Naive B cell (primary cell): ENCODE data around the gene MAD2L1BP. TPM values are rescaled to one million over a fixed set of nuclear protein-coding genes. Genes with fewer than 3 reads are reported as not detected.
A peak's percentile ranks its signal among the peaks of the same experiment; 100 is the strongest.
"Not testable (repeated sequence)": the region's sequence is repeated elsewhere in the genome, so short reads cannot be mapped to it uniquely, and the experiment has no call there.

Experiments used
- ATAC-seq, 2 donors: fragments of 150-1000 bp; cut with Tn5 transposase; 2 replicates each; pipeline ENCODE4 v1.10.0; 2021; ENCODE audit warnings: low read depth in 2 of 2, mild to moderate bottlenecking in 2 of 2, moderate library complexity in 2 of 2
- DNase-seq: peaks from one replicate; pipeline ENCODE4 v3.0.0; 2022
- H3K27ac Mint-ChIP-seq, 6 donors: one replicate each; pipeline ENCODE4 v1.8.0; 2020 to 2022; ENCODE audit warnings: mild to moderate bottlenecking in 6 of 6, mixed read lengths in 6 of 6, moderate library complexity in 5 of 6, inconsistent platforms in 2 of 6
- H3K27me3 Mint-ChIP-seq, 3 donors: one replicate each; pipeline ENCODE4 v1.8.0; 2021 to 2022; ENCODE audit warnings: mixed read lengths in 3 of 3, mild to moderate bottlenecking in 1 of 3
- H3K36me3 Mint-ChIP-seq, 2 donors: one replicate each; pipeline ENCODE4 v1.8.0; 2020 to 2022; ENCODE audit warnings: mixed read lengths in 2 of 2, inconsistent platforms in 1 of 2, mild to moderate bottlenecking in 1 of 2
- H3K4me1 Mint-ChIP-seq, 3 donors: one replicate each; pipeline ENCODE4 v1.8.0; 2020 to 2022; ENCODE audit warnings: mixed read lengths in 3 of 3, inconsistent platforms in 1 of 3, mild to moderate bottlenecking in 1 of 3, moderate library complexity in 1 of 3
- H3K4me3 Mint-ChIP-seq, 8 donors: one replicate each; pipeline ENCODE4 v1.8.0; 2020 to 2022; ENCODE audit warnings: mild to moderate bottlenecking in 8 of 8, mixed read lengths in 8 of 8, moderate library complexity in 8 of 8, inconsistent platforms in 2 of 8
- H3K9me3 Mint-ChIP-seq, 7 donors: one replicate each; pipeline ENCODE4 v1.8.0; 2020 to 2022; ENCODE audit warnings: mixed read lengths in 7 of 7, mild to moderate bottlenecking in 5 of 7, inconsistent platforms in 2 of 7, moderate library complexity in 1 of 7
- polyA plus RNA-seq, 6 donors: library from polyadenylated mRNA; unstranded; fragments of 300-500 nt; fragmentation: Illumina TruSeq; gene quantifications; one replicate each; pipeline ENCODE4 v1.2.3, GENCODE V29; 2021; ENCODE audit warnings: low read depth in 6 of 6

Gene MAD2L1BP, protein sequence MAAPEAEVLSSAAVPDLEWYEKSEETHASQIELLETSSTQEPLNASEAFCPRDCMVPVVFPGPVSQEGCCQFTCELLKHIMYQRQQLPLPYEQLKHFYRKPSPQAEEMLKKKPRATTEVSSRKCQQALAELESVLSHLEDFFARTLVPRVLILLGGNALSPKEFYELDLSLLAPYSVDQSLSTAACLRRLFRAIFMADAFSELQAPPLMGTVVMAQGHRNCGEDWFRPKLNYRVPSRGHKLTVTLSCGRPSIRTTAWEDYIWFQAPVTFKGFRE
- polyA plus RNA-seq, result 10 to 100 TPM; 21.3 to 31.4 (median 27.9) TPM

DNA sequence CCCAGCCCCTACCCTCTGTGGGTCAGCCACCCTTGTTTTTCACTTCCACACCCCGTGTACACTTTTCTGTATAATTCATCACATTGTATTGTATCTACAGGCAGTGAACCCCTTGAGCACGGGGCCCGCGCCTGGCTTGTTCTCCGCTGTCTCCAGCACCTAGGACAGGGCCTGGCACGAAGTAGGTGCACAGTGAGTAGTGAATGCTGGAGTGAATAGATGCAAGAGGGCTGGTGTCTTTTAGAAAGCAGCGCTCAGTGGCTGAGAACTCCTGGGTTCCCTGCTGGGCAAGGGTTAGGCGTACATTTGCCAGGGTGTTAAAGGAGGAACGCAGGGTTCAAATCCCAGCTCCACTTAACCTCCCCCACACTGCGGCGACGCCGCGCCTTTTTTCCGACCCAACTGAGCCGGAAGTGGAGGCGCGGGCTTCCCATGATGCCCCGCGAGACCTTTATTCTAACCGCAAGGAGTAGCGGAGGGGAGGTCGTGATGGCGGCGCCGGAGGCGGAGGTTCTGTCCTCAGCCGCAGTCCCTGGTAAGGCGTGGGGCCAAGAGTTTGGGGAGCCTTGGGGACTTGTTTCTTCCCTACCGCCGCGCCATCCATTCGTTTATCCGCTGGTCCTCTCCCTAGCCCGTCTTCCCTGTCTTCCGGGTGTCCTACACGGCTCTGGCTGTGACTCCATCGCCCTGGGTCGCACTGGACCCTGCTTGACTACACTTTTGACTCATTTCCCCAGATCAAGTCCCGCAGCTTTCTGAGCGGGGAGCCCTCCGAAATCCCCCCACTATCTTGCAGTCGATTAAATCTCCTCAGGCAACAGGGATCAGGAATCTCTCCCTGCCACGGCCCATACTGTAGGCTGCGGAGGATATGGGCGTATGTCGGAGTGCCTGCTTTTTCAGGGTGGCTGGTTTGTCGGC is at the start of gene MAD2L1BP:
Gene MAD2L1BP (plus strand): TSS at position 454 of the 921 bp plus-strand sequence. CDS start 36 bp downstream, at position 490.
- Mint-ChIP-seq H3K4me3 (peak within 1 kb of the TSS; percentile 91 to 99 (median 98)), H3K4me1 (peaks cover 36 to 64% (median 43%) of the 10 kb centered on the region in 3 donors), H3K9me3 (no peaks in the 10 kb centered on the region)

DNA sequence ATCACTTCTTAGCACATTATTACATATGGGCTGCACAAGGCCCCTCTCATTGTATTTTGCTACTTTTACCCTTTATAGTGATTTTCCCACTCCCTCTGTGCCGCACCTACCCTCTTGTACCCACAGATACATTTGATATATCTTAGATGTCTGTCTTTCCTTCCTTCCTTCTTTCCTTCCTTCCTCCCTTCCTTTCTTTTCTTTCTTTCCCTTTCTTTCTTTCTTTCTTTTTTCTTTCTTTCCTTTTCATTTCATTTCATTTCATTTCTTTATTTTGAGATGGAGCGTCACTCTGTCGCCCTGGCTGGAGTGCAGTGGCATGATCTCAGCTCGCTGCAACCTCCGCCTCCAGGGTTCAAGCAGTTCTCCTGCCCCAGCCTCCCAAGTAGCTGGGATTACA is 47.4 kb upstream of the MAD2L1BP start:
- H3K36me3 Mint-ChIP-seq, result peaks cover 8 to 17% of the 10 kb centered on the region in 2 donors

More for the DNA sequence above, at the start of gene MAD2L1BP:
- H3K27me3 Mint-ChIP-seq, result no peaks in the 10 kb centered on the region
- peaks cover 4 to 16% of the 10 kb centered on the region in 2 donors for H3K36me3 Mint-ChIP-seq
- peak within 1 kb of the TSS; percentile 94 to 97 (median 96) for H3K27ac Mint-ChIP-seq
- ATAC-seq (peak; percentile 92 to 93), DNase-seq (peak; percentile 81)

DNA sequence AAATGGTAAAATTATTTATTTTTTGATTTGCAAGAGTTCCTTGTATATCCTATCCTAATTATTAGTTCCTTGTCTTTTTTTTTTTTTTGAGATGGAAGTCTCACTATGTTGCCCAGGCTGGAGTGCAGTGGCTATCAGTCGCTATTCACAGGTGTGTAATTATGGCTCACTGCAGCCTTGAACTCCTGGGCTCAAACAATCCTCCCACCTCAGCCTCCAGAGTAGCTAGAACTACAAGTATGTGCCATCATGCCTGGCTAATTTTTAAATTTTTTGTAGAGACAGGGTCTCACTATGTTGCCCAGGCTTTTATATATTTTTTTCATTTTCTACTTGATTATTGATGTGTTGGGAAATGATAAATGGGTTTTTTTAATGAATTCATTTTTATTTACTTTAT is 46.1 kb upstream of the MAD2L1BP start:
- H3K27me3 Mint-ChIP-seq, H3K9me3 Mint-ChIP-seq, DNase-seq, H3K27ac Mint-ChIP-seq, H3K4me1 Mint-ChIP-seq, ATAC-seq, H3K4me3 Mint-ChIP-seq: not testable (repeated sequence)
- H3K36me3 Mint-ChIP-seq, result peaks cover 0 to 11% of the 10 kb centered on the region in 2 donors

More for the DNA sequence above, 47.4 kb upstream of the MAD2L1BP start:
- no peaks in the 10 kb centered on the region for H3K27me3 Mint-ChIP-seq
- ATAC-seq, result no peak
- peak overlapping the region in 1 of 6 donors; percentile 60 for H3K27ac Mint-ChIP-seq
- H3K9me3 Mint-ChIP-seq, result no peaks in the 10 kb centered on the region
- DNase-seq, result no peak
- no peak overlapping the region for H3K4me3 Mint-ChIP-seq
- peaks cover 4 to 15% (median 4%) of the 10 kb centered on the region in 3 donors for H3K4me1 Mint-ChIP-seq

DNA sequence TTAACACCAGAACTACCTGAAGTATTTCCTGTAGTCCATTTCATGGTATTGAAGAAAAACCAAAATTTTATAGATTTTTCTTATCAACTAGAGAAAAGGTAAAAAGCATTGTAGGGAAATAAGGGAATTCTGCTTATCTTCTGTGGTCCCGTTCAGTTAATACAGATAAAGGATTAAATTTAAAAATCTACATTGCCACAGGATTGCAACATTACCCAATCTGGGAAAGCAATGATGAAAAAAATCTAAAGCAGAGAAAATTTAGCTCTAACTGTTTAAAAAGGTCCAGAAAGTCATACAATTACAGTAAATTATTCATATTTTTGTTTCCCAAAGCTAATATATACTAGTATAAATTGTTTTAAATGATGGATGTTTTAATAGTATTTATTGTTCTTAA is 41.7 kb upstream of the MAD2L1BP start:
- no peaks in the 10 kb centered on the region for H3K9me3 Mint-ChIP-seq

DNA sequence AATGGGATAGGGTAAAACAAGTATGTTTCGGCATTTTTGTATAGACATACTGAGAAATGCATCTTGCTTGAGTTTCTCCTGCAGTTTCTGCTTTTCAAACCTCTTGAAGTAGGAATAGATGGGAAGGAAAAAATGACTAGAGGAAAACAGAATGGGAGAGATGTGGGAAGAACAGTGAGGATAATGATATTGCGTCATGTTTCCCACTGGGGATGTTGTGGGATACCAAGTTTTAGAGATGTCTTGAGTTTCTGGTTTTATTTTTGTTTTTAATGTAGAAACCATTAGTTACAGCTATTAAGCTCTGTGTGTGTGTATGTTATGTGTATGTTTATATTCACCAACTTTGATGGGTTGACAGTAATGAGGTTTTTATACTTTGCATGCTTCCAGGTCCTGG is 35.0 kb upstream of the MAD2L1BP start:
- no peaks in the 10 kb centered on the region for H3K9me3 Mint-ChIP-seq

More for the DNA sequence above, 41.7 kb upstream of the MAD2L1BP start:
- no peak overlapping the region for H3K27ac Mint-ChIP-seq
- no peak for DNase-seq
- peaks cover 6 to 8% of the 10 kb centered on the region in 2 donors for H3K36me3 Mint-ChIP-seq
- no peak for ATAC-seq
- H3K4me1 Mint-ChIP-seq, result peaks cover 0 to 4% (median 4%) of the 10 kb centered on the region in 3 donors
- no peak overlapping the region for H3K4me3 Mint-ChIP-seq
- no peaks in the 10 kb centered on the region for H3K27me3 Mint-ChIP-seq

DNA sequence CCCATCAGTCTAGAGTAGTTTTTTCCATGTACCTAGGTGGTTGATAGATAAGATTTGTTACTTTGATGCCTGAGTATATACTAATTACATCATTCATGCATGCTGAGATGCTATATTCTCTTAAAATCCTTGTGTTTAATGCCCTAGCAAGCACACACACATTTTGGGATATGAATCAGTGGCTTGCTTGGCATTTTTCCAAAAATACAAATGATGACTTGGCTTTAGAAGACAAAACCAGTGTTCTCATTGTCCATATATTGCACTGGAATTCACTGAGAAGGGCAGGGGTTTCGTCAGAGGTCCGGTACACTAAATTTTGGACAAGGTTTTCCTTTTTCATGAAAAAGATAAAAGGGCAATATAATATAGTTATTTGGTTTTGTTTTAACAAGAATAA is 31.5 kb upstream of the MAD2L1BP start:
- peaks cover 14 to 36% of the 10 kb centered on the region in 2 donors for H3K36me3 Mint-ChIP-seq
- H3K4me1 Mint-ChIP-seq, result peaks cover 15 to 17% (median 16%) of the 10 kb centered on the region in 3 donors
- ATAC-seq, result no peak
- H3K27ac Mint-ChIP-seq, result peak overlapping the region in 1 of 6 donors; percentile 16
- no peaks in the 10 kb centered on the region for H3K9me3 Mint-ChIP-seq
- no peak overlapping the region for H3K4me3 Mint-ChIP-seq
- DNase-seq, result no peak
- no peaks in the 10 kb centered on the region for H3K27me3 Mint-ChIP-seq

More for the DNA sequence above, 35.0 kb upstream of the MAD2L1BP start:
- Mint-ChIP-seq H3K4me1 (peaks cover 0 to 8% (median 5%) of the 10 kb centered on the region in 3 donors), H3K27me3 (no peaks in the 10 kb centered on the region), H3K36me3 (peaks cover 11 to 36% of the 10 kb centered on the region in 2 donors), H3K4me3 (no peak overlapping the region), H3K27ac (peak overlapping the region in 2 of 6 donors; percentile 19 to 51)
- DNase-seq (no peak), ATAC-seq (no peak)

DNA sequence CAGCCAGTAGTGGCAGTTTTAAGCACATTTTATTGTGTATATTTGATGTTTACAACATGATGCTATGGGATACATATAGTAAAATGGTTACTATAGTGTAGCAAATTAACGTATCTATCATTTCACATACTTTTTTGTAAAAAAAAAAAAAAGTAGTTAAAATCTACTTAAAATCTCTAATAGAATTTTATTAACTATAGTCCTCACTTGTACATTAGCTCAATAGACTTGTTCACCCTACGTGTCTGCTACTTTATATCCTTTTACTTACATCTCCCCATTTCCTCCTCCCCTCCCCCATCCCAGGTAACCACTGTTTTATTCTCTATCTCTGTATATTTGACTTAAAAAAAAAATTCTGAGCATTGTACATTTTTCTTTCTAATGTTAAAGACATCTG is 29.6 kb upstream of the MAD2L1BP start:
- H3K27me3 Mint-ChIP-seq, result no peaks in the 10 kb centered on the region
- peaks cover 14 to 34% of the 10 kb centered on the region in 2 donors for H3K36me3 Mint-ChIP-seq
- no peak for DNase-seq
- H3K9me3 Mint-ChIP-seq, result no peaks in the 10 kb centered on the region
- H3K4me1 Mint-ChIP-seq, result peaks cover 16 to 18% (median 17%) of the 10 kb centered on the region in 3 donors
- no peak overlapping the region for H3K4me3 Mint-ChIP-seq
- no peak for ATAC-seq
- peak overlapping the region in 2 of 6 donors; percentile 10 to 53 for H3K27ac Mint-ChIP-seq

DNA sequence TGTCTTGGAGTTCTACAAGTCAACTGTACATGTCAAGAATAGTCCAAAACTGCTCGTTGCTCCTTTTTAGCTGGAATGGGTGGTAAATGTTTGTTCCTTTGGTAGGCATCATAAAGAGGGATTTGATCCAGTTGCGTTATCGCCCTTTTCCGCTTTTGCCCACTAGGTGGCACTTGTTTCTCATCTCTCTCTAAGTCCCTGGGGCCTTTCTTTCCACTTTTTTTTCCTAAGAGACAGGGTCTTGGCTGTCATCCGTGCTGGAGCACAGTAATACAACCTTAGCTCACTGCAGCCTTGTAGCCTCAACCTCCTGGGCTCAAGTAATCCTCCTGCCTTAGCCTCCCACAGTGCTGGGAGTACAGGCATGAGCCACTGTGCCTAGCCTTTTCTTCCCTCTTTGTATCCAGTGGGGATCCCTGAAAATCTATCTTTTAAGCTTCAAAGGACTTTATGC is 27.3 kb upstream of the MAD2L1BP start:
- peak; percentile 26 for DNase-seq
- peaks cover 9 to 28% of the 10 kb centered on the region in 2 donors for H3K36me3 Mint-ChIP-seq
- H3K4me1 Mint-ChIP-seq, result peaks cover 15 to 17% (median 16%) of the 10 kb centered on the region in 3 donors
- H3K27me3 Mint-ChIP-seq, result no peaks in the 10 kb centered on the region
- no peaks in the 10 kb centered on the region for H3K9me3 Mint-ChIP-seq
- H3K4me3 Mint-ChIP-seq, result no peak overlapping the region
- peak overlapping the region in 4 of 6 donors; percentile 3 to 88 (median 67) for H3K27ac Mint-ChIP-seq
- ATAC-seq, result peak in 1 of 2 donors; percentile 53

DNA sequence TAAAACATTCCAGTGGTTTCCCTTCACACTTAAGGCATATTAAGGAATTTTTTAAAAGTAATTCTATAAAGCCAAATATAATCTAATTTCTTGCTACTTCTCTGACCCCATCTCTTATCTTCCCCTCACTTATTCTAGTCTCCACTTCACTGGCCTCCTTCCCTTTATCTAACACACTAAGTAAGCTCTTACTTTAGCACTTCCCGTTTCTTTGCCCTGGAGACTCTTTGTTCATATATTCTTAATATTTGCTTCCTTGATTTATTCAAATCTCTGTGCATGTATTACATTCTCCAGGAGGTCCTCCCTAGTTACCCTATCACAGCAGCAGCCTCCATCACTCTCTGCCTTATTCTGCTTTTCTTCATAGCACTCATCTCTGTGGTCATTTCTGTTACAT is 26.8 kb upstream of the MAD2L1BP start:
- H3K36me3 Mint-ChIP-seq, result peaks cover 9 to 33% of the 10 kb centered on the region in 2 donors

DNA sequence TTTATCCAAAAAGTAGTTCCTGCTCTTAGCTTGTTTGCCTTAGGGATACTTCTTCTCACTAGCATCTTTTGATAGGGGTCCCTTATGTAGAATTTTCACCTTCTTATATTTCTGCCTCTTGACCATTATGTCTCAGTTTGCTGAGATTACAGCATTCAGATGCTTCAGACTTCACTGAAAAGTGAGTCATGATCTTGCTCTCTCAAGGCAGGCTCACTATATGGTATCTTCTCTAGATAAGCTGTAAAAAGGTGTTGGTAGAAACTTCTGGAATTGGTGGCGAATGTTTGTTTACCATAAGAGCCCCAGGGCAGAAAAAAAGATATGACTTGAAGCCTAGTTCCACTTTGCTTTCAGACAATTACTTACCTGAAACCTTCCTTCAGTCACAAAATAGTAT is 26.2 kb upstream of the MAD2L1BP start:
- H3K9me3 Mint-ChIP-seq, result no peaks in the 10 kb centered on the region
- H3K27me3 Mint-ChIP-seq, result no peaks in the 10 kb centered on the region
- DNase-seq (no peak), ATAC-seq (no peak)
- no peak overlapping the region for H3K4me3 Mint-ChIP-seq
- peaks cover 11 to 31% of the 10 kb centered on the region in 2 donors for H3K36me3 Mint-ChIP-seq
- H3K4me1 Mint-ChIP-seq, result peaks cover 16 to 19% (median 17%) of the 10 kb centered on the region in 3 donors
- no peak overlapping the region for H3K27ac Mint-ChIP-seq

More for the DNA sequence above, 26.8 kb upstream of the MAD2L1BP start:
- DNase-seq, result no peak
- Mint-ChIP-seq H3K9me3 (no peaks in the 10 kb centered on the region), H3K27me3 (no peaks in the 10 kb centered on the region), H3K27ac (peak overlapping the region in 4 of 6 donors; percentile 3 to 70 (median 43)), H3K4me1 (peaks cover 16 to 19% (median 17%) of the 10 kb centered on the region in 3 donors), H3K4me3 (peak overlapping the region in 1 of 8 donors; percentile 27)
- ATAC-seq, result peak; percentile 58 to 75

DNA sequence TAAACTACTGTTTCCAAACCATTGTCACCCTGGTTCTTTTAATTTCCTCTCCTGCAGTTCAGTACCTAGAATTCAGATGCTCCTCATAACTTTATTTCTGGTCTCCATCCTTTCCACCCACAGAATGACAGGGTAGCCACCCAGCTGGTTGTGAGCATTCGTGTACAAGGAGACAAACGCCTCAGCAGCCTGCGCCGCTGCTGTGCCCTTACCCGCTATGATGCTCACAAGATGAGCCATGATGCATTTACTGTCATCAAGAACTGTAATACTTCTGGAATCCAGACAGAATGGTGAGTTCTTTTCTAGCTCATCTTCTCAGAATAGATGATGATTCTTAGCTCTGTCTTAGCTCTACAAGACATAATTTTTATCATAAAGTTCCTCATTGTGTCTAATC is 25.2 kb upstream of the MAD2L1BP start:
- Mint-ChIP-seq H3K27ac (peak overlapping the region in 3 of 6 donors; percentile 14 to 59 (median 43)), H3K4me3 (peak overlapping the region in 1 of 8 donors; percentile 15), H3K9me3 (no peaks in the 10 kb centered on the region), H3K27me3 (no peaks in the 10 kb centered on the region), H3K4me1 (peaks cover 16 to 19% (median 17%) of the 10 kb centered on the region in 3 donors), H3K36me3 (peaks cover 11 to 24% of the 10 kb centered on the region in 2 donors)
- ATAC-seq (no peak), DNase-seq (no peak)

DNA sequence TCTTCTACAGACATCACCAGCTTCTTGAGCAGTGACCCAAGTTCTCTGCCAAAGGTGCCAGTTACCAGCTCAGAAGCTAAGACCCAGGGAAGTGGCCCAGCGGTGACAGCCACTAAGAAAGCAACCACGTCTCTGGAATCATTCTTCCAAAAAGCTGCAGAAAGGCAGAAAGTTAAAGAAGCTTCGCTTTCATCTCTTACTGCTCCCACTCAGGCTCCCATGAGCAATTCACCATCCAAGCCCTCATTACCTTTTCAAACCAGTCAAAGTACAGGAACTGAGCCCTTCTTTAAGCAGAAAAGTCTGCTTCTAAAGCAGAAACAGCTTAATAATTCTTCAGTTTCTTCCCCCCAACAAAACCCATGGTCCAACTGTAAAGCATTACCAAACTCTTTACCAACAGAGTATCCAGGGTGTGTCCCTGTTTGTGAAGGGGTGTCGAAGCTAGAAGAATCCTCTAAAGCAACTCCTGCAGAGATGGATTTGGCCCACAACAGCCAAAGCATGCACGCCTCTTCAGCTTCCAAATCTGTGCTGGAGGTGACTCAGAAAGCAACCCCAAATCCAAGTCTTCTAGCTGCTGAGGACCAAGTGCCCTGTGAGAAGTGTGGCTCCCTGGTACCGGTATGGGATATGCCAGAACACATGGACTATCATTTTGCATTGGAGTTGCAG is 21.8 kb upstream of the MAD2L1BP start:
- peaks cover 8 to 16% of the 10 kb centered on the region in 2 donors for H3K36me3 Mint-ChIP-seq
- DNase-seq, result no peak
- no peaks in the 10 kb centered on the region for H3K27me3 Mint-ChIP-seq
- H3K4me1 Mint-ChIP-seq, result peaks cover 5 to 10% (median 8%) of the 10 kb centered on the region in 3 donors
- no peak for ATAC-seq
- no peaks in the 10 kb centered on the region for H3K9me3 Mint-ChIP-seq
- no peak overlapping the region for H3K4me3 Mint-ChIP-seq
- H3K27ac Mint-ChIP-seq, result peak overlapping the region in 1 of 6 donors; percentile 40

DNA sequence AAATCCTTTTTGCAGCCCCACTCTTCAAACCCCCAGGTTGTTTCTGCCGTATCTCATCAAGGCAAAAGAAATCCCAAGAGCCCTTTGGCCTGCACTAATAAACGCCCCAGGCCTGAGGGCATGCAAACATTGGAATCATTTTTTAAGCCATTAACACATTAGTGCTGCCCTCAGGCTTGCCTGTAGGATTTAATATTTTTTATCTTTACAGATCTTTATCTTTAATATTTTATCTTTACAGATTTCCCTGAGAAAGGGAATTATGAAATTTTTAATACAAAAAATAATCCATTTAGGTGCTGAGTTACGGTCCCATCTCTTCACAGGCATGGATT is 21.3 kb upstream of the MAD2L1BP start:
- no peak overlapping the region for H3K27ac Mint-ChIP-seq
- DNase-seq (no peak), ATAC-seq (no peak)
- no peaks in the 10 kb centered on the region for H3K27me3 Mint-ChIP-seq
- H3K9me3 Mint-ChIP-seq, result no peaks in the 10 kb centered on the region
- H3K36me3 Mint-ChIP-seq, result peaks cover 8 to 16% of the 10 kb centered on the region in 2 donors
- H3K4me1 Mint-ChIP-seq, result peaks cover 3 to 8% (median 5%) of the 10 kb centered on the region in 3 donors
- no peak overlapping the region for H3K4me3 Mint-ChIP-seq
